Stimulated activated naive B cell treated with anti-CD40 and anti-IgM and Interleukin-4, amounts not matched to agents 10 μg/mL and 1 μg/mL and 100 μg/mL, for 72 hours (primary cell): ENCODE measurements around the gene ZBTB7A.

ENCODE experiments used
- ATAC-seq, 2 donors: fragments of 150-1000 bp; cut with Tn5 transposase; replicated peaks; 2 replicates each; pipeline ENCODE4 v1.10.0; 2021; ENCODE audit warnings: moderate library complexity in 1 of 2
- DNase-seq: peaks from one replicate; pipeline ENCODE4 v3.0.0; 2021
- H3K27ac Mint-ChIP-seq: one replicate; pipeline ENCODE4 v1.8.0; 2022; ENCODE audit warnings: mild to moderate bottlenecking, mixed read lengths
- H3K27me3 Mint-ChIP-seq, 2 donors: one replicate each; pipeline ENCODE4 v1.8.0; 2022; ENCODE audit warnings: mixed read lengths in 2 of 2
- H3K36me3 Mint-ChIP-seq, 2 donors: one replicate each; pipeline ENCODE4 v1.8.0; 2022; ENCODE audit warnings: mixed read lengths in 2 of 2, mild to moderate bottlenecking in 1 of 2
- H3K4me1 Mint-ChIP-seq, 2 donors: one replicate each; pipeline ENCODE4 v1.8.0; 2022; ENCODE audit warnings: mixed read lengths in 2 of 2, mild to moderate bottlenecking in 1 of 2
- H3K4me3 Mint-ChIP-seq, 2 donors: one replicate each; pipeline ENCODE4 v1.8.0; 2022; ENCODE audit warnings: mild to moderate bottlenecking in 2 of 2, mixed read lengths in 2 of 2, moderate library complexity in 1 of 2
- H3K9me3 Mint-ChIP-seq, 2 donors: one replicate each; pipeline ENCODE4 v1.8.0; 2022; ENCODE audit warnings: mixed read lengths in 2 of 2, mild to moderate bottlenecking in 1 of 2

Gene ZBTB7A

GRCh38 chr19:4087787-4088679, 21.3 kb upstream of the ZBTB7A start:
- DNase-seq (no peak), ATAC-seq (no peak)
- H3K27me3 Mint-ChIP-seq: no peaks in the 10 kb centered on the region
- peaks cover 17 to 30% of the 10 kb centered on the region in 2 donors for H3K36me3 Mint-ChIP-seq
- H3K9me3 Mint-ChIP-seq: no peaks in the 10 kb centered on the region
- H3K27ac Mint-ChIP-seq: peak overlapping the region; percentile 86
- H3K4me3 Mint-ChIP-seq: peak overlapping the region; percentile 43 to 48
- peaks cover 15 to 51% of the 10 kb centered on the region in 2 donors for H3K4me1 Mint-ChIP-seq

- Mint-ChIP-seq H3K4me1 (peaks cover 15 to 53% of the 10 kb centered on the region in 2 donors), H3K9me3 (no peaks in the 10 kb centered on the region), H3K27ac (peak overlapping the region; percentile 51), H3K4me3 (no peak overlapping the region), H3K36me3 (peaks cover 15 to 28% of the 10 kb centered on the region in 2 donors), H3K27me3 (no peaks in the 10 kb centered on the region)
- ATAC-seq: no peak
- no peak for DNase-seq
Measured at GRCh38 chr19:4086411-4086867, 19.7 kb upstream of the ZBTB7A start.

GRCh38 chr19:4084547-4084877, 17.8 kb upstream of the ZBTB7A start:
- Mint-ChIP-seq H3K36me3 (peaks cover 5 to 11% of the 10 kb centered on the region in 2 donors), H3K9me3 (no peaks in the 10 kb centered on the region), H3K4me1 (peaks cover 7 to 42% of the 10 kb centered on the region in 2 donors), H3K27me3 (no peaks in the 10 kb centered on the region), H3K27ac (peak overlapping the region; percentile 93), H3K4me3 (peak overlapping the region; percentile 75 to 80)
- no peak for ATAC-seq
- no peak for DNase-seq

- no peaks in the 10 kb centered on the region for H3K9me3 Mint-ChIP-seq
- H3K27me3 Mint-ChIP-seq: no peaks in the 10 kb centered on the region
- peak overlapping the region; percentile 93 for H3K27ac Mint-ChIP-seq
- peak; percentile 45 for DNase-seq
- ATAC-seq: peak; percentile 72 to 75
- H3K4me1 Mint-ChIP-seq: peaks cover 5 to 36% of the 10 kb centered on the region in 2 donors
- peak overlapping the region; percentile 75 to 80 for H3K4me3 Mint-ChIP-seq
- peaks cover 4 to 8% of the 10 kb centered on the region in 2 donors for H3K36me3 Mint-ChIP-seq
Measured at GRCh38 chr19:4083677-4084546, 17.2 kb upstream of the ZBTB7A start.

- H3K27ac Mint-ChIP-seq: no peak overlapping the region
- no peaks in the 10 kb centered on the region for H3K36me3 Mint-ChIP-seq
Measured at GRCh38 chr19:4082172-4082571, 15.5 kb upstream of the ZBTB7A start.

GRCh38 chr19:4081441-4082129, 14.9 kb upstream of the ZBTB7A start:
- Mint-ChIP-seq H3K36me3 (no peaks in the 10 kb centered on the region), H3K9me3 (no peaks in the 10 kb centered on the region), H3K4me1 (peaks cover 14 to 44% of the 10 kb centered on the region in 2 donors), H3K4me3 (no peak overlapping the region), H3K27ac (no peak overlapping the region), H3K27me3 (no peaks in the 10 kb centered on the region)
- ATAC-seq: no peak
- no peak for DNase-seq

More at GRCh38 chr19:4082172-4082571, 15.5 kb upstream of the ZBTB7A start:
- H3K4me3 Mint-ChIP-seq: no peak overlapping the region
- no peaks in the 10 kb centered on the region for H3K27me3 Mint-ChIP-seq
- no peaks in the 10 kb centered on the region for H3K9me3 Mint-ChIP-seq
- ATAC-seq (no peak), DNase-seq (no peak)
- H3K4me1 Mint-ChIP-seq: peaks cover 11 to 38% of the 10 kb centered on the region in 2 donors

- ATAC-seq (no peak), DNase-seq (no peak)
- Mint-ChIP-seq H3K27ac (no peak overlapping the region), H3K4me3 (no peak overlapping the region), H3K4me1 (peaks cover 14 to 44% of the 10 kb centered on the region in 2 donors), H3K27me3 (no peaks in the 10 kb centered on the region), H3K9me3 (no peaks in the 10 kb centered on the region), H3K36me3 (no peaks in the 10 kb centered on the region)
Measured at GRCh38 chr19:4080473-4080872, 13.8 kb upstream of the ZBTB7A start.

- DNase-seq: peak; percentile 63
- no peaks in the 10 kb centered on the region for H3K9me3 Mint-ChIP-seq
- no peaks in the 10 kb centered on the region for H3K36me3 Mint-ChIP-seq
- peaks cover 13 to 27% of the 10 kb centered on the region in 2 donors for H3K4me1 Mint-ChIP-seq
- peak overlapping the region; percentile 82 to 88 for H3K4me3 Mint-ChIP-seq
- peak; percentile 89 to 90 for ATAC-seq
- H3K27me3 Mint-ChIP-seq: no peaks in the 10 kb centered on the region
- H3K27ac Mint-ChIP-seq: peak overlapping the region; percentile 95
Measured at GRCh38 chr19:4077800-4078684, 11.3 kb upstream of the ZBTB7A start.

GRCh38 chr19:4077007-4077374, 10.3 kb upstream of the ZBTB7A start:
- Mint-ChIP-seq H3K9me3 (no peaks in the 10 kb centered on the region), H3K36me3 (no peaks in the 10 kb centered on the region), H3K27ac (peak overlapping the region; percentile 88), H3K4me1 (peaks cover 13 to 23% of the 10 kb centered on the region in 2 donors), H3K4me3 (peak overlapping the region; percentile 82 to 88), H3K27me3 (no peaks in the 10 kb centered on the region)
- ATAC-seq (peak in 1 of 2 donors; percentile 5), DNase-seq (no peak)

GRCh38 chr19:4075373-4075772, 8.7 kb upstream of the ZBTB7A start:
- Mint-ChIP-seq H3K27ac (no peak overlapping the region), H3K36me3 (no peaks in the 10 kb centered on the region), H3K9me3 (no peaks in the 10 kb centered on the region), H3K27me3 (no peaks in the 10 kb centered on the region), H3K4me1 (peaks cover 13 to 23% of the 10 kb centered on the region in 2 donors), H3K4me3 (no peak overlapping the region)
- no peak for DNase-seq
- ATAC-seq: no peak

- H3K27ac Mint-ChIP-seq: no peak overlapping the region
- no peak overlapping the region for H3K4me3 Mint-ChIP-seq
- no peaks in the 10 kb centered on the region for H3K9me3 Mint-ChIP-seq
- DNase-seq (no peak), ATAC-seq (no peak)
- H3K36me3 Mint-ChIP-seq: no peaks in the 10 kb centered on the region
- no peaks in the 10 kb centered on the region for H3K27me3 Mint-ChIP-seq
- H3K4me1 Mint-ChIP-seq: peaks cover 11 to 15% of the 10 kb centered on the region in 2 donors
Measured at GRCh38 chr19:4071610-4072009, 4.9 kb upstream of the ZBTB7A start.

- no peak for ATAC-seq
- Mint-ChIP-seq H3K9me3 (no peaks in the 10 kb centered on the region), H3K27ac (no peak overlapping the region), H3K4me1 (peaks cover 8 to 15% of the 10 kb centered on the region in 2 donors), H3K4me3 (no peak overlapping the region), H3K27me3 (no peaks in the 10 kb centered on the region), H3K36me3 (no peaks in the 10 kb centered on the region)
- no peak for DNase-seq
Measured at GRCh38 chr19:4069331-4069959, 2.7 kb upstream of the ZBTB7A start.
